Measurements from ENCODE around the gene FOXP1. TPM values are rescaled to one million over a fixed set of nuclear protein-coding genes. Genes with fewer than 3 reads are reported as not detected.

The FOXP1 gene
- total RNA-seq, 1 donor = 195 TPM

DNA sequence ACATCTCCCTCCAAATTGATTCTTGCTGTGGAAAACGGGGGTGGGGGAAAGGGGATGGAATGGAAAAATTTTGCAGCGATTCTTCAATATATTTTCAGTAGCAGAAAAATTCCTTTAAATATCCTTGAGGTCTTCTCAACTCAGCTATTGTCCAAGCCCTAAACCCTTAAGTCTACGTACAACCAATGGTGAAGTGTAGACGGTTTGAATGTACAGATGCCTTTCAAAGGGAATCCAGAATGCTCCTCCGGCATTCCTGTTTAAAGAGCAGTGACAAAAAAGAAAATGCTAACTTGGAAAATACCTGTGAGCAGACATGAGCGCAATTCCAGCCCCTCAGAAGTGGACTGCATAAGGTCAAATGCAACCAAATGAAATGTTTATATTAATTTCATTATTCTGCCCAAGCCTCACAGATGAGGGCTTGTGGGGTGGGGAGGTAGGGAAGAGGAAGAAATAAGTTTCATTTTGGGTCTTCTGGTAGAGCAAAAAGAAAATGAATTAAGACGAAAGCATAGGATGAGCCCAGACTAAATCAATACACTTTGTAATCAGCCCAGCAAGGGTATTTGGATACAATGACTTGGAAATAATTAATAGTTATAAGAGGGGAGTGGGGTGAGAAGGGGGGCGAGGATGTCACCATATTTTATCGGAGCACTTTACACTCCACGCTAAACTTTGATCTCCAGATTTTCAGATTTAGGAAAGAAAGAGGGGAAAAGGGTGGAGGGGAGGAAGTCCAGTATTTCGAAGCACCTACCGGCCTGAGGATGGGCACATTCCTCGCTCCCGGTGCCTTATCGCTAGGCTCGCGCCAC is 2.7 kb downstream of the FOXP1 start:
- Histone ChIP-seq H2AFZ (ENCODE audit: low read length) (peak overlapping the region; percentile 64), H4K20me1 (ENCODE audit: insufficient read depth, low read length) (no peaks in the 10 kb centered on the region), H3K36me3 (ENCODE audit: insufficient read depth, low read length) (peaks cover 17% of the 10 kb centered on the region), H3K4me2 (ENCODE audit: insufficient read depth, low read length) (peak overlapping the region; percentile 95), H3K79me2 (ENCODE audit: insufficient read depth, low read length) (peaks cover 94% of the 10 kb centered on the region), H3K9me3 (ENCODE audit: low read depth, low read length) (no peaks in the 10 kb centered on the region), H3K4me1 (ENCODE audit: insufficient read depth, low read length) (peaks cover 36% of the 10 kb centered on the region), H3K27me3 (ENCODE audit: insufficient read depth, low read length) (no peaks in the 10 kb centered on the region), H3K4me3 (ENCODE audit: insufficient read depth, low read length) (peak overlapping the region; percentile 87), H3K27ac (ENCODE audit: low read depth, low read length) (peak overlapping the region; percentile 89)
- DNase-seq (ENCODE audit: insufficient read length, low spot score, missing footprints) = peak; percentile 80
- TF ChIP-seq, protein P1, sequence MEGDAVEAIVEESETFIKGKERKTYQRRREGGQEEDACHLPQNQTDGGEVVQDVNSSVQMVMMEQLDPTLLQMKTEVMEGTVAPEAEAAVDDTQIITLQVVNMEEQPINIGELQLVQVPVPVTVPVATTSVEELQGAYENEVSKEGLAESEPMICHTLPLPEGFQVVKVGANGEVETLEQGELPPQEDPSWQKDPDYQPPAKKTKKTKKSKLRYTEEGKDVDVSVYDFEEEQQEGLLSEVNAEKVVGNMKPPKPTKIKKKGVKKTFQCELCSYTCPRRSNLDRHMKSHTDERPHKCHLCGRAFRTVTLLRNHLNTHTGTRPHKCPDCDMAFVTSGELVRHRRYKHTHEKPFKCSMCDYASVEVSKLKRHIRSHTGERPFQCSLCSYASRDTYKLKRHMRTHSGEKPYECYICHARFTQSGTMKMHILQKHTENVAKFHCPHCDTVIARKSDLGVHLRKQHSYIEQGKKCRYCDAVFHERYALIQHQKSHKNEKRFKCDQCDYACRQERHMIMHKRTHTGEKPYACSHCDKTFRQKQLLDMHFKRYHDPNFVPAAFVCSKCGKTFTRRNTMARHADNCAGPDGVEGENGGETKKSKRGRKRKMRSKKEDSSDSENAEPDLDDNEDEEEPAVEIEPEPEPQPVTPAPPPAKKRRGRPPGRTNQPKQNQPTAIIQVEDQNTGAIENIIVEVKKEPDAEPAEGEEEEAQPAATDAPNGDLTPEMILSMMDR (IDR thresholded peaks at IDR 0.05; ENCODE audit: extremely low read depth, low read depth, low read length) = no peak

DNA sequence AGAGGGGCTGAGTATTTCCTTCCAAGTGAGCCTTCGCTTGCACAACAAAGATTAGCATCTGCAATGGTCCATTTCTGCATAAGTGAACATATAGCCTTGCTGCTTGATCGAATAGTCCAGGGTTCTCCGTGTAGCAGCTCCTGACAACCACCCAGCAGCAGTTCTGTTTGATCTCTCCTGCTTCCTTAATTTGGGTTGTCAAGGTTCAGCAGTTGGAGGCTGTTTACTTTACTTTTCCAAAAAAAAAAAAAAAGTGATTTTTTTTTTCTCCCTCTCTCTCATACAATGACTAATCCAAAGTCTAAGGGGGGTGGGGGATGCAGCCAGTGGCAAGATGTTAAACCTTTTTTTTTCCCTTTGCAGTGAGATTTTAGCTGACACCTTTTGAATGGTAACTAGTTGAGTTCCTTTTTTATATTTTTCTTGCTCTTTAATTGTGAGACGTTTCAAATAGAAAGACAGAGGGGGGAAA is 3.6 kb downstream of the FOXP1 start:
- Histone ChIP-seq H3K4me3 (ENCODE audit: insufficient read depth, low read length) (peak overlapping the region; percentile 87), H3K4me1 (ENCODE audit: insufficient read depth, low read length) (peaks cover 27% of the 10 kb centered on the region), H4K20me1 (ENCODE audit: insufficient read depth, low read length) (no peaks in the 10 kb centered on the region), H3K4me2 (ENCODE audit: insufficient read depth, low read length) (peak overlapping the region; percentile 95), H3K79me2 (ENCODE audit: insufficient read depth, low read length) (peaks cover 95% of the 10 kb centered on the region), H2AFZ (ENCODE audit: low read length) (no peak overlapping the region), H3K27ac (ENCODE audit: low read depth, low read length) (peak overlapping the region; percentile 89), H3K36me3 (ENCODE audit: insufficient read depth, low read length) (peaks cover 26% of the 10 kb centered on the region), H3K27me3 (ENCODE audit: insufficient read depth, low read length) (no peaks in the 10 kb centered on the region), H3K9me3 (ENCODE audit: low read depth, low read length) (no peaks in the 10 kb centered on the region)
- DNase-seq (ENCODE audit: insufficient read length, low spot score, missing footprints) = peak; percentile 74
- TF ChIP-seq, protein P1 (IDR thresholded peaks at IDR 0.05; ENCODE audit: extremely low read depth, low read depth, low read length) = no peak

DNA sequence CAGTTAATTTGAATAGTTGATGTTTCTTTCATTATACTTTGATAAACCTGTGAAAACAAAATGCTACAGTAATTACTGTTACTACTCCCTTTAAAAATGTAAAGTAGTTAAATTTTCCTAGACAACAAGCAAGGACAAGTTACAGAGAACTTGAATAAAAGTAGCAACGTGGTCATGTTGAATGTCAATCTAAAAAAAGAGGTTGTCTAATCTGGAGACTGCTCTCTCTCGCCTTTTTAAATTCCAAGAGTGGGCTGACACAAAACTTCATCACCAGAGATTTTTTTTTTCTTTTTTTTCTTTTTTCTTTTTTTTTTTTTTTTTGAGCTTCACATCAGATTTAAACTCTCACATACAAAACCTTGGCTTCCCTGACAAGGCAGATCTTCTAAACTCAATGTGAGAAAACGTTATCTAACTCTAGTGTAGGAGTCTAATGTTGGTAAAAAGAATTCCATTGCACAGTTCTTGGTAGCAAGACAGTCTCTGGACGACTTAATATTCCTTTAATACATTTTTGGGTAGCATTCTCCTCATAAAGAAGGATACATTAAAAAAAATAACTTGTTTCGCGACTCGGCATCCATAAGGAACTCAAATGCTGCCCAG is 4.1 kb downstream of the FOXP1 start:
- Histone ChIP-seq H2AFZ (ENCODE audit: low read length) (no peak overlapping the region), H3K9me3 (ENCODE audit: low read depth, low read length) (no peaks in the 10 kb centered on the region), H3K4me1 (ENCODE audit: insufficient read depth, low read length) (peaks cover 25% of the 10 kb centered on the region), H3K27ac (ENCODE audit: low read depth, low read length) (peak overlapping the region; percentile 89), H3K4me3 (ENCODE audit: insufficient read depth, low read length) (peak overlapping the region; percentile 87), H3K27me3 (ENCODE audit: insufficient read depth, low read length) (no peaks in the 10 kb centered on the region), H3K4me2 (ENCODE audit: insufficient read depth, low read length) (peak overlapping the region; percentile 95), H3K79me2 (ENCODE audit: insufficient read depth, low read length) (peaks cover 96% of the 10 kb centered on the region), H4K20me1 (ENCODE audit: insufficient read depth, low read length) (no peaks in the 10 kb centered on the region), H3K36me3 (ENCODE audit: insufficient read depth, low read length) (peaks cover 31% of the 10 kb centered on the region)
- no peak for DNase-seq (ENCODE audit: insufficient read length, low spot score, missing footprints)
- TF ChIP-seq, protein P1 (IDR thresholded peaks at IDR 0.05; ENCODE audit: extremely low read depth, low read depth, low read length) = no peak
